ENCODE results near the gene HNMT.

GRCh38 chr2:137939026-137939425 lies 25.2 kb upstream of the HNMT start:
- TF ChIP-seq, protein P1, sequence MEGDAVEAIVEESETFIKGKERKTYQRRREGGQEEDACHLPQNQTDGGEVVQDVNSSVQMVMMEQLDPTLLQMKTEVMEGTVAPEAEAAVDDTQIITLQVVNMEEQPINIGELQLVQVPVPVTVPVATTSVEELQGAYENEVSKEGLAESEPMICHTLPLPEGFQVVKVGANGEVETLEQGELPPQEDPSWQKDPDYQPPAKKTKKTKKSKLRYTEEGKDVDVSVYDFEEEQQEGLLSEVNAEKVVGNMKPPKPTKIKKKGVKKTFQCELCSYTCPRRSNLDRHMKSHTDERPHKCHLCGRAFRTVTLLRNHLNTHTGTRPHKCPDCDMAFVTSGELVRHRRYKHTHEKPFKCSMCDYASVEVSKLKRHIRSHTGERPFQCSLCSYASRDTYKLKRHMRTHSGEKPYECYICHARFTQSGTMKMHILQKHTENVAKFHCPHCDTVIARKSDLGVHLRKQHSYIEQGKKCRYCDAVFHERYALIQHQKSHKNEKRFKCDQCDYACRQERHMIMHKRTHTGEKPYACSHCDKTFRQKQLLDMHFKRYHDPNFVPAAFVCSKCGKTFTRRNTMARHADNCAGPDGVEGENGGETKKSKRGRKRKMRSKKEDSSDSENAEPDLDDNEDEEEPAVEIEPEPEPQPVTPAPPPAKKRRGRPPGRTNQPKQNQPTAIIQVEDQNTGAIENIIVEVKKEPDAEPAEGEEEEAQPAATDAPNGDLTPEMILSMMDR (IDR thresholded peaks at IDR 0.05): no peak
- TF ChIP-seq POLR2A (IDR thresholded peaks at IDR 0.05): no peak
